K562 (cell line): ENCODE measurements around the gene LBHD1. TPM values are rescaled to one million over a fixed set of nuclear protein-coding genes. Genes with fewer than 3 reads are reported as not detected.

Source experiments
- ATF2 ChIP-seq: sonication (generic); formaldehyde crosslinking; IDR thresholded peaks from 2 replicates; pipeline ENCODE4 v1.8.1; 2022; ENCODE audit warnings: missing genetic modification reagents
- CBX1 ChIP-seq: sonication (generic); IDR thresholded peaks from 2 replicates; pipeline ENCODE4 v1.6.1; 2016; ENCODE audit warnings: antibody characterized with exemption, low read depth, mild to moderate bottlenecking
- CCAR2 ChIP-seq: fragments of 200-400 bp; formaldehyde crosslinking; IDR thresholded peaks from 2 replicates; pipeline ENCODE4 v1.6.1; 2017; ENCODE audit warnings: mild to moderate bottlenecking, low read depth, low read length
- CTBP1 ChIP-seq: fragments of 450-650 bp; IDR thresholded peaks from 2 replicates; pipeline ENCODE4 v1.6.1; 2016; ENCODE audit warnings: borderline replicate concordance
- GATAD2B ChIP-seq: fragments of 450-650 bp; IDR thresholded peaks from 2 replicates; pipeline ENCODE4 v1.6.1; 2017; ENCODE audit warnings: mild to moderate bottlenecking, borderline replicate concordance
- IRF1 ChIP-seq: sonication (generic); formaldehyde crosslinking; IDR thresholded peaks from 2 replicates; pipeline ENCODE4 v1.8.0; 2022; ENCODE audit warnings: missing genetic modification reagents, mild to moderate bottlenecking, borderline replicate concordance
- MAFK ChIP-seq: IDR thresholded peaks from 2 replicates; pipeline ENCODE4 v1.6.1; 2011; ENCODE audit warnings: low read length, improper control_type of control experiment
- MEF2A ChIP-seq: IDR thresholded peaks from 2 replicates; pipeline ENCODE4 v1.6.1; 2011; ENCODE audit warnings: low read depth, mild to moderate bottlenecking, low read length, moderate library complexity; ENCODE audit not compliant: control insufficient read depth
- MTA2 ChIP-seq: fragments of 450-650 bp; IDR thresholded peaks from 2 replicates; pipeline ENCODE4 v1.6.1; 2016; ENCODE audit warnings: low read depth
- NCOA1 ChIP-seq: fragments of 450-650 bp; IDR thresholded peaks from 2 replicates; pipeline ENCODE4 v1.6.1; 2016; ENCODE audit warnings: low read depth
- NFYB ChIP-seq: IDR thresholded peaks from 2 replicates; pipeline ENCODE4 v1.6.1; 2011; ENCODE audit warnings: mild to moderate bottlenecking, moderate library complexity; ENCODE audit not compliant: insufficient read length; ENCODE audit errors: extremely low read depth
- POLR2H ChIP-seq: IDR thresholded peaks from 2 replicates; pipeline ENCODE4 v1.6.1; 2016; ENCODE audit warnings: missing genetic modification characterization, low read depth, mild to moderate bottlenecking, control low read depth, missing compliant biosample characterization, moderate library complexity
- RBM34 ChIP-seq: fragments of 200-400 bp; formaldehyde crosslinking; IDR thresholded peaks from 2 replicates; pipeline ENCODE4 v1.6.1; 2018; ENCODE audit warnings: low read length, borderline replicate concordance; ENCODE audit not compliant: insufficient read depth
- SLC30A9 ChIP-seq: fragments of 250-450 bp; sonication (Bioruptor Pico); IDR thresholded peaks from 2 replicates; pipeline ENCODE4 v1.8.0; 2022; ENCODE audit warnings: mild to moderate bottlenecking, moderate library complexity
- ZBTB11 ChIP-seq, 3 experiments: fragments of 200-800 bp in 1 of 3; fragments of 250-450 bp in 1 of 3; fragments of 450-650 bp in 1 of 3; sonication (Bioruptor Pico) in 1 of 3; sonication (Bioruptor generic) in 1 of 3; formaldehyde crosslinking in 1 of 3; IDR thresholded peaks; 2 replicates each; pipeline versions ENCODE4 v1.6.1 to v1.8.0; 2016 to 2022; ENCODE audit warnings: mild to moderate bottlenecking in 2 of 3, missing genetic modification characterization in 2 of 3, missing compliant biosample characterization in 1 of 3, moderate library complexity in 1 of 3
- ZKSCAN1 ChIP-seq: fragments of 150-350 bp; IDR thresholded peaks from 2 replicates; pipeline ENCODE4 v1.6.1; 2016; ENCODE audit warnings: low read depth, low read length
- ZNF316 ChIP-seq: fragments of 450-650 bp; IDR thresholded peaks from 2 replicates; pipeline ENCODE4 v1.6.1; 2016
- ZNF644 ChIP-seq: fragments of 200-800 bp; sonication (Bioruptor generic); IDR thresholded peaks from 2 replicates; pipeline ENCODE4 v1.6.1; 2016; ENCODE audit warnings: low read depth, missing genetic modification characterization, missing compliant biosample characterization
- ZNF76 ChIP-seq: fragments of 250-450 bp; sonication (Bioruptor Pico); IDR thresholded peaks from 2 replicates; pipeline ENCODE4 v1.4.0; 2020; ENCODE audit warnings: mild to moderate bottlenecking, moderate library complexity, borderline replicate concordance
- polyA plus RNA-seq, 8 experiments: library from polyadenylated mRNA; depleted of rRNA in 4 of 8; stranded (reverse) in 5 of 8; unstranded in 3 of 8; fragments of >200 nt; fragmentation: Nextera tagmentation in 2 of 8; fragmentation: Illumina TruSeq in 1 of 8; extraction: Ambion mirVana in 2 of 8; extraction: Trizol in 1 of 8; gene quantifications; 2 replicates each; pipeline versions ENCODE4 v1.2.1 to v1.2.3, GENCODE V29; 2011 to 2014; ENCODE audit warnings: inconsistent platforms in 1 of 8, missing spikeins in 1 of 8
- total RNA-seq, 7 experiments: library from RNA; depleted of rRNA in 6 of 7; stranded (reverse); fragments of >200 nt in 6 of 7; fragmentation: Illumina TruSeq in 2 of 7; extraction: Trizol in 2 of 7; gene quantifications; 2 replicates each; pipeline versions ENCODE4 v1.2.1 to v1.2.3, GENCODE V29; 2011 to 2021; ENCODE audit warnings: low replicate concordance in 1 of 7
- TF ChIP-seq, protein P1 (sequence below): sonication (generic); formaldehyde crosslinking; IDR thresholded peaks from 2 replicates; pipeline ENCODE4 v1.5.0; 2020; ENCODE audit warnings: missing genetic modification reagents
- TF ChIP-seq, protein P2 (sequence below), 2 experiments: fragments of 450-650 bp; IDR thresholded peaks; 2 replicates each; pipeline ENCODE4 v1.6.1; 2016

Gene LBHD1
- total and polyA plus RNA-seq, 9 of the 15 experiments (the other 6 are each of a cell fraction or from before 2014, with no cell fraction given): 2.6 to 28.0 (median 12.5) TPM

DNA sequence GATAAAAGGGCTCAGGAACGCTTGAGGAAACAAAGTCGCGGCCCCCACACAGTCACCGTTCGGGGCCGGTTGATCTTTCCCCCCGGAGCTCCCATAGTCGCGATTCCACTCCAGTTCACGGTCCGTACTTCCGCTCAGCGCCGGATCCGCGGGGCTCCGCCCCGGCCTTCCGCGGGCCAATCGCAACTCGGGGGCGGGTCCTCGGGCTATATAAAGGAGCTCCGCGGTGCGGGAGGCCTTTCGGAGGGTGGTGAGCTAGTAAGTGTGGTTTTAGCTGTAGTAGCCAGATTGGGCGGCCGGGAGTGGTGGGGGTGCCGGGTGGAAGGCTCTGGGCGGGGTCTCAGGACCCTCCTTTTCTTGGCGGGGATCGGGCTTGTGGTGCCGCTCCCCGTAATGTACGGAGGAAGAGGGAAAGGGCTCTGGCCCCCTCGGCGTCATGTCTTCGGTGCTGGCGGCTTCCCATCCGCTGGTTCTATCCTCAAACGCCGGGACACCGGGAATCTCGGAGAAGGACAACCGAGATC lies 6.9 kb downstream of the LBHD1 start, which contains the start of the genes C11orf98 and CSKMT (continued):
- TF ChIP-seq MEF2A: no peak
- peak; percentile 98 for TF ChIP-seq POLR2H
- TF ChIP-seq MTA2: no peak
- TF ChIP-seq CCAR2: no peak
- TF ChIP-seq CBX1: peak; percentile 97
- no peak for TF ChIP-seq NCOA1
- TF ChIP-seq ZNF316: no peak
- TF ChIP-seq CTBP1: no peak; the same call in 1 of the 2 replicates
- TF ChIP-seq, protein P1, sequence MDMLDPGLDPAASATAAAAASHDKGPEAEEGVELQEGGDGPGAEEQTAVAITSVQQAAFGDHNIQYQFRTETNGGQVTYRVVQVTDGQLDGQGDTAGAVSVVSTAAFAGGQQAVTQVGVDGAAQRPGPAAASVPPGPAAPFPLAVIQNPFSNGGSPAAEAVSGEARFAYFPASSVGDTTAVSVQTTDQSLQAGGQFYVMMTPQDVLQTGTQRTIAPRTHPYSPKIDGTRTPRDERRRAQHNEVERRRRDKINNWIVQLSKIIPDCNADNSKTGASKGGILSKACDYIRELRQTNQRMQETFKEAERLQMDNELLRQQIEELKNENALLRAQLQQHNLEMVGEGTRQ: no peak
- TF ChIP-seq ZKSCAN1: no peak
- no peak for TF ChIP-seq RBM34
- TF ChIP-seq IRF1 (CRISPR knock-in tag): no peak
- no peak for TF ChIP-seq ZNF644
- TF ChIP-seq, protein P2, sequence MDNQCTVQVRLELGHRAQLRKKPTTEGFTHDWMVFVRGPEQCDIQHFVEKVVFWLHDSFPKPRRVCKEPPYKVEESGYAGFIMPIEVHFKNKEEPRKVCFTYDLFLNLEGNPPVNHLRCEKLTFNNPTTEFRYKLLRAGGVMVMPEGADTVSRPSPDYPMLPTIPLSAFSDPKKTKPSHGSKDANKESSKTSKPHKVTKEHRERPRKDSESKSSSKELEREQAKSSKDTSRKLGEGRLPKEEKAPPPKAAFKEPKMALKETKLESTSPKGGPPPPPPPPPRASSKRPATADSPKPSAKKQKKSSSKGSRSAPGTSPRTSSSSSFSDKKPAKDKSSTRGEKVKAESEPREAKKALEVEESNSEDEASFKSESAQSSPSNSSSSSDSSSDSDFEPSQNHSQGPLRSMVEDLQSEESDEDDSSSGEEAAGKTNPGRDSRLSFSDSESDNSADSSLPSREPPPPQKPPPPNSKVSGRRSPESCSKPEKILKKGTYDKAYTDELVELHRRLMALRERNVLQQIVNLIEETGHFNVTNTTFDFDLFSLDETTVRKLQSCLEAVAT (IDR thresholded peaks at IDR 0.05): peak in 1 of 2 experiments; percentile 67; a peak in 2 of 4 replicates
- peak in 1 of 3 experiments; percentile 96; a peak in 3 of 6 replicates for TF ChIP-seq ZBTB11 (CRISPR knock-in tag; IDR thresholded peaks at IDR 0.05)
- TF ChIP-seq ATF2: no peak
- TF ChIP-seq SLC30A9 (CRISPR knock-in tag): no peak
- TF ChIP-seq NFYB: peak; percentile 93
- no peak; the same call in 1 of the 2 replicates for TF ChIP-seq MAFK
- TF ChIP-seq ZNF76: no peak
- TF ChIP-seq GATAD2B: no peak
